H9 (cell line): ENCODE results near the gene RAB3A. TPM values are rescaled to one million over a fixed set of nuclear protein-coding genes. Genes with fewer than 3 reads are reported as not detected.

Source experiments
- DNase-seq: peaks from one replicate; pipeline ENCODE4 v3.0.0-alpha.2; 2017
- H2AFZ ChIP-seq: one replicate; pipeline ENCODE4 v1.6.1; 2013; ENCODE audit warnings: mild to moderate bottlenecking, low read length, control low read depth, moderate library complexity
- H2AK5ac ChIP-seq: 2 replicates; pipeline ENCODE4 v1.6.1; 2013; ENCODE audit warnings: low read length, control low read depth, mixed read lengths; ENCODE audit not compliant: insufficient read length
- H2BK120ac ChIP-seq: one replicate; pipeline ENCODE4 v1.6.1; 2013; ENCODE audit warnings: low read depth, mild to moderate bottlenecking, low read length, control low read depth, inconsistent platforms; ENCODE audit not compliant: poor library complexity, severe bottlenecking
- H2BK12ac ChIP-seq: 2 replicates; pipeline ENCODE4 v1.6.1; 2013; ENCODE audit warnings: low read length, control low read depth, mixed read lengths, low read depth; ENCODE audit not compliant: insufficient read length
- H2BK15ac ChIP-seq: 2 replicates; pipeline ENCODE4 v1.6.1; 2013; ENCODE audit warnings: low read depth, low read length, control low read depth
- H2BK20ac ChIP-seq: one replicate; pipeline ENCODE4 v1.6.1; 2013; ENCODE audit warnings: low read depth, mild to moderate bottlenecking, low read length, control low read depth, inconsistent platforms; ENCODE audit not compliant: poor library complexity, severe bottlenecking
- H2BK5ac ChIP-seq: 2 replicates; pipeline ENCODE4 v1.6.1; 2013; ENCODE audit warnings: low read length, control low read depth, mixed read lengths; ENCODE audit not compliant: insufficient read length
- H3K14ac ChIP-seq: 2 replicates; pipeline ENCODE4 v1.6.1; 2013; ENCODE audit warnings: low read length, control low read depth; ENCODE audit not compliant: insufficient read depth
- H3K18ac ChIP-seq: 2 replicates; pipeline ENCODE4 v1.6.1; 2013; ENCODE audit warnings: low read depth, mild to moderate bottlenecking, mixed read lengths, low read length, control low read depth; ENCODE audit not compliant: insufficient read length
- H3K23ac ChIP-seq: 2 replicates; pipeline ENCODE4 v1.6.1; 2013; ENCODE audit warnings: low read length, control low read depth, mixed read lengths, low read depth; ENCODE audit not compliant: insufficient read length
- H3K23me2 ChIP-seq: 2 replicates; pipeline ENCODE4 v1.6.1; 2013; ENCODE audit warnings: low read depth, mild to moderate bottlenecking, mixed read lengths, low read length, control low read depth; ENCODE audit not compliant: insufficient read length, poor library complexity, severe bottlenecking
- H3K27ac ChIP-seq: 2 replicates; pipeline ENCODE4 v1.5.1; 2013; ENCODE audit warnings: low read length, control low read depth, mixed read lengths, low read depth; ENCODE audit not compliant: insufficient read length
- H3K27me3 ChIP-seq: 2 replicates; pipeline ENCODE4 v1.6.1; 2013; ENCODE audit warnings: low read length, control low read depth, inconsistent platforms; ENCODE audit not compliant: insufficient read depth
- H3K4ac ChIP-seq: 2 replicates; pipeline ENCODE4 v1.6.1; 2013; ENCODE audit warnings: low read depth, mild to moderate bottlenecking, control low read depth, inconsistent platforms, low read length, moderate library complexity
- H3K4me1 ChIP-seq: 2 replicates; pipeline ENCODE4 v1.6.1; 2013; ENCODE audit warnings: low read length, control low read depth, inconsistent platforms; ENCODE audit not compliant: insufficient read depth
- H3K4me2 ChIP-seq: 2 replicates; pipeline ENCODE4 v1.6.1; 2013; ENCODE audit warnings: low read length, control low read depth, mixed read lengths; ENCODE audit not compliant: insufficient read length, insufficient read depth
- H3K56ac ChIP-seq: 2 replicates; pipeline ENCODE4 v1.6.1; 2013; ENCODE audit warnings: low read depth, mild to moderate bottlenecking, mixed read lengths, low read length, control low read depth; ENCODE audit not compliant: insufficient read length
- H3K79me1 ChIP-seq: 2 replicates; pipeline ENCODE4 v1.6.1; 2013; ENCODE audit warnings: low read depth, mild to moderate bottlenecking, moderate library complexity, low read length, control low read depth, inconsistent platforms; ENCODE audit not compliant: insufficient read depth, poor library complexity, severe bottlenecking
- H3K79me2 ChIP-seq: 2 replicates; pipeline ENCODE4 v1.6.1; 2013; ENCODE audit warnings: low read length, control low read depth, inconsistent platforms; ENCODE audit not compliant: insufficient read depth
- H3K9ac ChIP-seq: 2 replicates; pipeline ENCODE4 v1.6.1; 2013; ENCODE audit warnings: low read length, control low read depth, mixed read lengths; ENCODE audit not compliant: insufficient read length; ENCODE audit errors: extremely low read depth
- H3K9me3 ChIP-seq: one replicate; pipeline ENCODE4 v1.6.1; 2013; ENCODE audit warnings: low read depth, low read length, inconsistent platforms; ENCODE audit not compliant: control insufficient read depth
- H3T11ph ChIP-seq: one replicate; pipeline ENCODE4 v1.6.1; 2013; ENCODE audit warnings: mild to moderate bottlenecking, low read length, control low read depth, inconsistent platforms
- H4K20me1 ChIP-seq: one replicate; pipeline ENCODE4 v1.6.1; 2013; ENCODE audit not compliant: control insufficient read depth, insufficient read length, insufficient read depth
- H4K5ac ChIP-seq: 2 replicates; pipeline ENCODE4 v1.6.1; 2013; ENCODE audit warnings: low read depth, mild to moderate bottlenecking, mixed read lengths, low read length, control low read depth; ENCODE audit not compliant: insufficient read length
- H4K8ac ChIP-seq: replicated peaks from 2 replicates; pipeline ENCODE4 v1.6.1; 2013; ENCODE audit warnings: low read length, control low read depth, mixed read lengths, low read depth; ENCODE audit not compliant: insufficient read length
- H4K91ac ChIP-seq: 2 replicates; pipeline ENCODE4 v1.6.1; 2013; ENCODE audit warnings: low read depth, mild to moderate bottlenecking, moderate library complexity, mixed read lengths, low read length, control low read depth; ENCODE audit not compliant: insufficient read length
- H3K27ac Mint-ChIP-seq, 3 experiments: 2 replicates in 2 of 3; 3 replicates in 1 of 3; pipeline ENCODE4 v1.8.0; 2020 to 2021; ENCODE audit warnings: mixed read lengths in 3 of 3, mild to moderate bottlenecking in 1 of 3, moderate library complexity in 1 of 3
- H3K27me3 Mint-ChIP-seq: 2 replicates; pipeline ENCODE4 v1.8.0; 2021; ENCODE audit warnings: low read depth, mild to moderate bottlenecking, moderate library complexity, mixed read lengths
- H3K36me3 Mint-ChIP-seq, 3 experiments: 2 replicates in 2 of 3; 3 replicates in 1 of 3; pipeline ENCODE4 v1.8.0; 2020 to 2021; ENCODE audit warnings: low read depth in 3 of 3, mixed read lengths in 3 of 3; ENCODE audit not compliant: insufficient read depth in 1 of 3
- H3K4me1 Mint-ChIP-seq, 2 experiments: 2 replicates each; pipeline ENCODE4 v1.8.0; 2020; ENCODE audit warnings: mixed read lengths in 2 of 2
- H3K4me3 Mint-ChIP-seq, 2 experiments: 2 replicates in 1 of 2; 3 replicates in 1 of 2; pipeline ENCODE4 v1.8.0; 2020 to 2021; ENCODE audit warnings: mild to moderate bottlenecking in 2 of 2, mixed read lengths in 2 of 2, moderate library complexity in 1 of 2
- H3K9me3 Mint-ChIP-seq, 2 experiments: 2 replicates in 1 of 2; 3 replicates in 1 of 2; pipeline ENCODE4 v1.8.0; 2020; ENCODE audit warnings: mild to moderate bottlenecking in 2 of 2, mixed read lengths in 2 of 2, moderate library complexity in 1 of 2
- CTCF ChIP-seq: fragments of 200-600 bp; sonication (generic); conservative IDR thresholded peaks from 3 replicates; pipeline ENCODE4 v1.8.0; 2021; ENCODE audit warnings: antibody characterized with exemption, mild to moderate bottlenecking
- WGBS: extraction: QIAGEN DNeasy Blood & Tissue Kit; methylation state at CpG from one replicate; pipeline ENCODE4 v1.1.7; 2013; ENCODE audit warnings: missing lambda C conversion rate, low lambda C conversion rate, mixed read lengths; ENCODE audit not compliant: insufficient read length; ENCODE audit errors: extremely low coverage; 5-methylcytosine and 5-hydroxymethylcytosine counted together
- total RNA-seq: library from RNA; stranded (reverse); gene quantifications from 2 replicates; pipeline ENCODE4 v1.2.1, GENCODE V29; 2021

RAB3A gene
- total RNA-seq, 1 experiment from 2014 or later = 6.8 TPM

- Histone ChIP-seq H3K9me3 (no peaks in the 10 kb centered on the region), H3K18ac (no peak overlapping the region), H4K5ac (no peak overlapping the region), H3K79me2 (peaks cover 2% of the 10 kb centered on the region; the same call in 1 of the 2 replicates), H4K20me1 (no peaks in the 10 kb centered on the region), H2BK12ac (no peak overlapping the region), H3T11ph (no peak overlapping the region), H2BK120ac (no peak overlapping the region), H3K4ac (no peak overlapping the region), H3K27ac (no peak overlapping the region), H2BK5ac (no peak overlapping the region), H2BK20ac (no peak overlapping the region), H3K4me1 (peaks cover 2% of the 10 kb centered on the region; the same call in 1 of the 2 replicates), H2BK15ac (no peak overlapping the region), H4K91ac (no peak overlapping the region), H3K23ac (no peak overlapping the region), H3K27me3 (no peaks in the 10 kb centered on the region), H3K79me1 (peaks cover 6% of the 10 kb centered on the region), H3K14ac (no peak overlapping the region), H2AK5ac (no peak overlapping the region), H3K56ac (no peak overlapping the region), H4K8ac (no peak overlapping the region), H2AFZ (no peak overlapping the region), H3K4me2 (no peak overlapping the region), H3K9ac (no peak overlapping the region), H3K23me2 (peaks cover 8% of the 10 kb centered on the region)
- no peak for TF ChIP-seq CTCF
- Mint-ChIP-seq H3K36me3 (peaks cover 0 to 5% (median 4%) of the 10 kb centered on the region in 3 experiments; a peak in 2 of 7 replicates), H3K4me1 (peaks cover 22 to 25% of the 10 kb centered on the region in 2 experiments), H3K4me3 (no peak overlapping the region; a peak in 1 of 5 replicates), H3K9me3 (no peaks in the 10 kb centered on the region; a peak in 1 of 5 replicates), H3K27me3 (no peaks in the 10 kb centered on the region; the same call in 1 of the 2 replicates), H3K27ac (peak overlapping the region in 1 of 3 experiments; percentile 62; a peak in 1 of 7 replicates)
- no peak for DNase-seq
- WGBS = no CpG with 5 or more reads among the region's 4 CpGs
Observed at GRCh38 chr19:18190278-18190677, 13.6 kb downstream of the RAB3A start.
